Epithelial cell of prostate (primary cell): Measurements from ENCODE around the gene SSBP4.

Experiments used
- DNase-seq: peaks from one replicate; pipeline ENCODE4 v3.0.0-alpha.2; 2011; ENCODE audit warnings: low read depth, low spot score
- H3K27ac ChIP-seq: fragments of 450-650 bp; 2 replicates; pipeline ENCODE4 v1.5.1; 2017; ENCODE audit warnings: mild to moderate bottlenecking

The SSBP4 gene

GRCh38 chr19:18461471-18461870 is 42.3 kb downstream of the SSBP4 start:
- DNase-seq: no peak
- no peak overlapping the region for H3K27ac ChIP-seq

GRCh38 chr19:18464646-18465045 is 45.4 kb downstream of the SSBP4 start:
- DNase-seq: no peak
- peak overlapping the region; percentile 17 for H3K27ac ChIP-seq

DNA sequence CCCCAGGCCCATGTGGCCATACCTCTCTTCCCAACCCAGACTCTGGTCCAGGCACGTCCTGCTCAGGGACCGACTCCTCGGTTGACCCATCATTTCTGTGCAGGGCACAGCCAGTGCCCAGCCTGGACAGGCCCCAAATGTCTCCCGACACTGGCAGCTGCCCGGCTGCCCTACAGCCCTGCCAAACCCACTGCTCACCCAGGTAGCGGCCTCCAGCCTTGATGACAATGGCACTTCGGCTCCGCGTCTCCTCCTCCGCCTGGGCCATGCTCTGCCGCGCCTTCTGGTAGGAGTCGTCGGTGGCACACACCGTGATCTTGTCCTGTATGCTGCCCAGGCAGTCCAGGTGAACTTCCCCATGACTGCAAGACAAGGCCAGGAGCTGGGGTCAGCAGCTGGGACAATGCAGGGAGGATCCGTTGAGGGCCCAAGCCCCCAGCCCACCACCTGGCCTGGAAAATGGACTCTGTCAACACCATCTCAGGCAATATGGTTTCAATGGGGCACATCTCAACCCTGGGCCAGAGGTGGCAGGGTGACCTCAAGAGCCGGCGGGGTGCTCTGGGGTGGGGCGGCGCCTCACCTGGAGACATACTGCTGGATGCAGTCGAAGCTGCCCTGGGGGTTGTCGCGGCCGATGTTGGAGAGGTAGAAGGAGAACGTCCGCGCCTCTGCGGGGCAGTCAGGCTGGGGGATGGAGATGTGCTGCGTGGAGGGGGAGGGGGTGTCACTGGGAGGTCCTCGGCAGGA is 46.2 kb downstream of the SSBP4 start:
- DNase-seq: no peak
- H3K27ac ChIP-seq: peak overlapping the region; percentile 17

DNA sequence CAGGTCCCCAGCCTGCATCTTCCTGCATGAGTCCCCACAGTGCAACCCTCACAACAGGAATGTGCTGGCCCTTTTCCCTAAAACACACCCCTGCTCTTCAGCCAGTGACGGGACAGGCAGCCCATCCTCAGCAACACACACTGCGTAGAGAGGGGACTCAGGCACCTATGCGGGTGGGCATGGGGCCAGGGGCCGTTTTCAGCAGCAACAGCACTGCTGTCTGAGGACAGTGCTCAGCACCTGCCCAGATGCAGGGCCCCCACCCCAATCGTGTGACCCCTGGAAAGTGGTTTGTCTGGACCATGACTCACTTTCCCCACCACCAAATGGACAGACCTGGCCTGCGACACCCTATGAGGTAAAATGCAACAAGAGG is 46.8 kb downstream of the SSBP4 start:
- no peak for DNase-seq
- no peak overlapping the region for H3K27ac ChIP-seq

DNA sequence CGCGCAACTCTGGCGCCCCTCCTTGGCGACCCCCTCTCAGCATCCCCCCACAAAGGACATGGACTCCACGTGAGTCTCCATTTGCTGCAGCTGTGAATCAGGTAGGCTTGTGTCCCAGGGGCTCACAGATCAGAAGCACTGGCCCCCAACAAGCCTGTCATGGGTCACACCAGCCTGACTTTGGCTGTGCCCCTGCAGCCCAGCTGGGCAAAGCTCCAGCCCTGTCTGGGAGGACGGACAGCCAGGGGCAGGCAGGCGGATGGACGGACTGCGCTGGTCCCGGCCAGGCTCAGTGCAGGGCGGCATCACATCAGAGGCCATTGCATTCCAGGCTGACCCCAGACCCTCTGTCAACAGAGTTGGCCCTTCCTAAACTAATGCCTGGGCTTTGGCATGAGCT is 47.2 kb downstream of the SSBP4 start:
- DNase-seq: no peak
- no peak overlapping the region for H3K27ac ChIP-seq

GRCh38 chr19:18467978-18468377 is 48.8 kb downstream of the SSBP4 start:
- no peak for DNase-seq
- H3K27ac ChIP-seq: no peak overlapping the region

- no peak for DNase-seq
- no peak overlapping the region for H3K27ac ChIP-seq
These were observed 49.3 kb downstream of the SSBP4 start for GRCh38 chr19:18468517-18468916.

DNA sequence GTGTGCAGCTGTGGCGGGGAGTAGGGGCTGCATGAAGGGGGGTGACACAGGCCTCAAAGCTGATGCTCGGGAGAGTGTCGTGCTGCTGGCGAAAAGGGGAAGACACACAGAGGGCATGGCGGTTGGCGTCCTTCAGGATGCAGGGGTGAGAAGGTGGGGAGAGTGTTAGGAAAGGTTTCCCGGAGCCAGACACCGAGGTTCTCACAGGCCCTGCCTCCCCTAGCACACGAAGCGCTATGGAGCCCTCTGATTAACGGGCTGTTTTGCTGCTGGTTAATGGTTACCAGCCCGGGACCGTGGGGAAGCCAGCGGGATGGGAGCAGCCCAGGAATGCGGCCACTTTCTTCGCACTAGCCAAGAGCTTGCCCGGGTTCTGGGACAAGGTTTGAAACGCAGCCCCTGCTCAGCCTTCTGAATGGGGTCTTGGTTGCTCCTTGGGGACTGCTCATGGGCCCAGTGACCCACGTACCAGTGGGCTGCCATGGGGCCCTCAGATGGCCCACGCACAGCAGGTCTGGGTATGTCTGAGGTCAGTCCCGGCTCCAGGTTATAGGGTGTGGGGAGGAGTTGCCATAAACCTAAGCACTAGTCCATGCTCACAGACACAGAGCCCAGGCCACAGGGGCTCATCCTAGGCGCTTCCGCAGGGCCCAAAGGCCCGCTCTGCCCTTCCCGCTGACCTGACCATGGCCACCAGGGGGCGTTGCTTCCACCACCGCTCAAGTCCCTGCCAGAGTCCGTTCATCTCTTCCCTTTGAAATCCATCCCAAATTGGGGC is 50.1 kb downstream of the SSBP4 start:
- no peak for DNase-seq
- H3K27ac ChIP-seq: no peak overlapping the region

DNA sequence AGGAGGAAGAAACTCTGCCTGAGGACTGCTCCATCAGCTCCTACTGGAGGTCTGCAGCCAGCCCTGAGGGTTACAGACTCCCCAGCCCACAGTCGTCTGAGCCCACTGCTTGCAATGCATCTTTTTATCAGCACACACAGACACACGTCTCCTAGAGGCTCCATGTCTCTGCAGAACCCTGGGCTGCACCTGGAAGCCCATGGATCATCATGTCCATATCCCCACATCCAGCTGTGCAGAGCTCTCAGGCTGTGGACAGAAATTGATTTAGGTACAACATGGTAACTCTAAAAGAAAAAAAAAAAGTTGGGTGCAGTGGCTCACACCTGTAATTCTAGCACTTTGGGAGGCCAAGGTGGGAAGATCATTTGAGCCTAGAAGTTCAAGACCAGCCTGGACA is 51.6 kb downstream of the SSBP4 start:
- DNase-seq: no peak
- no peak overlapping the region for H3K27ac ChIP-seq

- H3K27ac ChIP-seq: no peak overlapping the region
- no peak for DNase-seq
These were observed 54.0 kb downstream of the SSBP4 start for GRCh38 chr19:18473003-18473705.

DNA sequence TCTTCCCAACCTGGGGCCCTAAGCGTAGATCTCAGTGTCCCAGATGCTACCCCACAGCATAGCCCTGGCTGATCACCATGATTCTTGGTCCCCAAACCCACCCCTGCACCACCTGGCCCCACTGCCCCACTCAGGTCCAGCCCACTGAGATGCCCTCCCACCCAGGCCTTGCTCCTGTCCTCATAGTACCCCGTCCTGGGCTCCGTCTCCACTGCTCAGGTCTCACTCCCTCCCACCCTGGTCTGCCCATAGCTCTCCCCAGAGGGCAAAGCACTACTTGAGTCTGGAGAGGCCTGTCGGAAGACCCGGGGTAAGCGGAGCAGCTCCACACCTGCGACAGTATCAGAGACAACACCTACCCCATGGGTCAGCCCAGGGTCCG is 54.5 kb downstream of the SSBP4 start:
- no peak for DNase-seq
- no peak overlapping the region for H3K27ac ChIP-seq

- DNase-seq: no peak
- H3K27ac ChIP-seq: no peak overlapping the region
These were observed 55.2 kb downstream of the SSBP4 start for GRCh38 chr19:18474366-18474887.

GRCh38 chr19:18475004-18475453 is 55.8 kb downstream of the SSBP4 start:
- DNase-seq: no peak
- H3K27ac ChIP-seq: no peak overlapping the region

- no peak overlapping the region for H3K27ac ChIP-seq
- no peak for DNase-seq
These were observed 56.6 kb downstream of the SSBP4 start for GRCh38 chr19:18475762-18476331.

DNA sequence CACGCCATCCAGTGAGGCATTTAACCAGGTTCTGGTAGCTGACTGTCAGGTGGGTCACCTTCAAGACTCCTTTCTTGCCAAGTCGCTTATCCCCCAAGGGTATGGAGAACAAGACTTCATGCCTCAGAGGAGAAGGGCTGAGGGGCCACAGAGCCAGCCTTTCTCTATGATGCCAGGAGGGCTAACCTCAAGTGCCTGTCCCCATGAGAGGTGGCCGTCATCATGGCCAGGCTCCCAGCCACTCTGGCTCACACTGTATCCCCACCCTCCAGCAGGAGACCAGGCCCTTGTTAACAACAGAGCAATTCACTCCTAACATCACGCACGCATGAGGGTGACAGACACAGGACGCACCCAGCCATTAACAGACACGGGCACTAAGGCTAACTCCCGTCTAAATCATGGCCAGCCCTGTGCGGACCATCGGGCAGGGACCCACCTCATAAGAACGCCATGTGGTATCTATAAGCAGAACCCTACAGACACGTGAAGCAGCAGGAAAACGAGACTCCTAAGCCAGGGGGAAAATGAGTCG is 57.4 kb downstream of the SSBP4 start:
- DNase-seq: no peak
- H3K27ac ChIP-seq: no peak overlapping the region

DNA sequence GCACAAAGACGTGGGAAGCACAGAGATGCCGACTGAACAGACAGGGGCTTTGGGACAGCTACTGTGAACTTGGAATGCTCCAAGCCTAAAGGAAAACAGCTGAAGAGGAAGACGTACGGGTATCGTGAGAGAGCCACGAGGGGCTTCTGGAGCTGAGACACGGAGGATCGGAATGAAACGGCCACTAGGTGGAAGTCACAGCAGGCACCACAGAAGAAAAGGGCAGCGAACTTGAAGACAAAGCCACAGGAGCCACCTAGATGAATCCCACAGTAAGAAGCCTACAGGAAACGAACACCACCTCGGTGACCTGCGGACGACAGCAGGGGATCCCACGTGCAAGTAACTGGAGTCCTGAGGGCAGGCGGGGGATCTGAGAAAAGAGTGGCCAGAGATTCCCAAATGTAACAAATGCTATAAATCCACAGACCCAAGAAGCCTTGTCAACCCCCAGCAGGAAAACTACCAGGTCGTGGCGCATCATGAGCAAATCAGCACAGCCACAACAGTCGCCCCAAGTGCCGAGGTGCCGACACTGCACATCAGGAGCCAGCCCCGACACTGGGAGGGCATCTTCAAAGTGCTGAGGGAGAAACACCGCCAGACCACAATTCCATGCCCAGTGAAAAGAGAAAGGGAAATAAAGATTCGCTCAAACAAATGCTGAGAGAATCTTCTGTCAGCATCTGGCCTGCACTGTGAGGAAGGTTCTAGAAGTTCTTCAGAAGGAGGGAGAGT is 58.0 kb downstream of the SSBP4 start:
- DNase-seq: no peak
- H3K27ac ChIP-seq: no peak overlapping the region

DNA sequence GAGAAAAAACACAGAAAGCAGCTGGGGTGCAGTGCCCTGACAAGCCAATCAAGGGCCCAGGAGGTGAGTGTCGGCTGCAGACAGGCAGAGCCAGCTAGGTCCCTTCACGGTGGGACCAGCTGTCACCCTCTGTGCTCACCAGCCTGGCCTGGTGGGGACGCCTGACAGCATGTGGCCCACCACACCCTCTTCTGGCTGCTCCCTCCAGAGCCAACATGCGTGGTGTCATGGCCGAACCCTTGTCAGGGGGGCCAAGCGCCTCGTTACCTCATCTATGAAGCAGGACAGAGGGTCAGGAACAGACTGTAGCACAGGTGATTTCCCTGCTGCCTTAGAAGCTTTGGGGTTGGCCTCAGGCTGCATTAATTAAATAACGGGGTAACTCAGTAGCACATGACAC is 58.8 kb downstream of the SSBP4 start:
- peak overlapping the region; percentile 65 for H3K27ac ChIP-seq
- DNase-seq: no peak

- peak overlapping the region; percentile 65 for H3K27ac ChIP-seq
- no peak for DNase-seq
These were observed 59.5 kb downstream of the SSBP4 start for GRCh38 chr19:18478545-18479311.
